CD4-positive, alpha-beta T cell (primary cell): Measurements from ENCODE around the gene GIPC1. TPM values are rescaled to one million over a fixed set of nuclear protein-coding genes. Genes with fewer than 3 reads are reported as not detected.

ENCODE experiments used
- ATAC-seq: fragments of 200-7000 bp; cut with Tn5 transposase; one replicate; pipeline ENCODE4 v1.10.0; 2022; ENCODE audit warnings: mild to moderate bottlenecking; ENCODE audit not compliant: poor library complexity
- CTCF ChIA-PET: fragments of 350-600 bp; sonication (Branson Sonifier 250); formaldehyde crosslinking; loops from one replicate; lab custom pipeline; 2021; ENCODE audit warnings: antibody characterized with exemption, inconsistent platforms; lab: Charles Lee
- POLR2A ChIA-PET: fragments of 350-600 bp; sonication (Branson Sonifier 250); formaldehyde crosslinking; loops from one replicate; lab custom pipeline; 2021; ENCODE audit warnings: antibody characterized with exemption, inconsistent platforms; lab: Charles Lee
- DNase-seq, 14 experiments: peaks; one replicate each; pipeline ENCODE4 v3.0.0-alpha.2; 2013 to 2020; ENCODE audit warnings: mixed read lengths in 2 of 14
- H3K27ac ChIP-seq, 2 donors: one replicate each; pipeline versions ENCODE4 v1.5.1 to v1.7.0; 2013; ENCODE audit warnings: low read length in 2 of 2, low read depth in 1 of 2, mild to moderate bottlenecking in 1 of 2
- H3K27me3 ChIP-seq, 2 experiments: 1 replicate in 1 of 2; 2 replicates in 1 of 2; pipeline versions ENCODE4 v1.6.1 to v1.7.0; 2013; ENCODE audit warnings: low read length in 2 of 2, control low read depth in 1 of 2, mild to moderate bottlenecking in 1 of 2, moderate library complexity in 1 of 2; ENCODE audit not compliant: insufficient read depth in 2 of 2, control insufficient read depth in 1 of 2
- H3K36me3 ChIP-seq: one replicate; pipeline ENCODE4 v1.6.1; 2013; ENCODE audit warnings: low read length, control low read depth; ENCODE audit not compliant: insufficient read depth
- H3K4me1 ChIP-seq: one replicate; pipeline ENCODE4 v1.6.1; 2013; ENCODE audit warnings: low read length, control low read depth; ENCODE audit not compliant: insufficient read depth
- H3K4me3 ChIP-seq: one replicate; pipeline ENCODE4 v1.5.1; 2013; ENCODE audit warnings: mild to moderate bottlenecking, low read length, moderate library complexity
- H3K9me3 ChIP-seq, 2 experiments: 1 replicate in 1 of 2; 2 replicates in 1 of 2; pipeline versions ENCODE4 v1.6.1 to v1.7.0; 2013; ENCODE audit warnings: low read length in 2 of 2, mild to moderate bottlenecking in 2 of 2, control low read depth in 1 of 2, moderate library complexity in 1 of 2; ENCODE audit not compliant: control insufficient read depth in 1 of 2, insufficient read depth in 1 of 2
- H3K27ac Mint-ChIP-seq: one replicate; pipeline ENCODE4 v1.8.0; 2020; ENCODE audit warnings: mixed read lengths
- H3K27me3 Mint-ChIP-seq: one replicate; pipeline ENCODE4 v1.8.0; 2021; ENCODE audit warnings: mixed read lengths
- H3K36me3 Mint-ChIP-seq: one replicate; pipeline ENCODE4 v1.8.0; 2021; ENCODE audit warnings: low read depth, mixed read lengths
- H3K4me1 Mint-ChIP-seq: one replicate; pipeline ENCODE4 v1.8.0; 2021; ENCODE audit warnings: low read depth, mixed read lengths
- H3K4me3 Mint-ChIP-seq: one replicate; pipeline ENCODE4 v1.8.0; 2020; ENCODE audit warnings: mild to moderate bottlenecking, mixed read lengths
- H3K9me3 Mint-ChIP-seq: one replicate; pipeline ENCODE4 v1.8.0; 2020; ENCODE audit warnings: mixed read lengths
- intact Hi-C, 2 experiments: fragments of 100-400 bp; cut with DNase I in 1 of 2; cut with micrococcal nuclease in 1 of 2; formaldehyde crosslinking; loops; one replicate each; pipeline versions ENCODE4 v1.15.1 to v1.9.0; 2023 to 2025; cut with DNase I, micrococcal nuclease
- total RNA-seq, 174 experiments: library from RNA in 2 of 174; stranded (reverse) in 2 of 174; gene quantifications; one replicate each; pipeline ENCODE4 v1.2.3 and lab custom pipeline; 2021 to 2026
- TF ChIP-seq, protein P1 (sequence below): fragments of 200-600 bp; IDR thresholded peaks from one replicate; pipeline ENCODE4 v1.8.0; 2022; ENCODE audit warnings: antibody characterized with exemption, mild to moderate bottlenecking

Gene GIPC1
- total RNA-seq, 2 experiments from 2014 or later, result 17.8 to 21.0 TPM

DNA sequence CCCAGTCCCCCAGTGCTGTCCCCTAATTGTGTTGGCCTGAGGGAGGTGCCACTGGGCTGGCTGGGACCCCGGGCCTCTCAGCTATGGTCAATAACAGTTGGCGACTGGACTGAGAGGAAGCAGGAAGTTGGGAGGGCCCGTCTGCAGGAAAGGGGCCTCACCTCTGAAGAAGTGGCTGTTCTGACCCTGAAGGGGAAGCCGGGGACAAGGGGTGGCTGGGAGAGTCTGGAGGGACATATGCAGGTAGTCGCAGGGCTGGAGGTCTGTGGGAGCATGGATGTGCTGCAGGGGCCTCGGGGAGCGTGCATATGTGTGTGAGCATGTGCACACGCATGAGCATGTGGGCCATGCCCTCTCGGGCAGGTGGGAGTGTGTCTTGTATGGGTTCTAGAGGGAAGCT, 56.9 kb downstream of the GIPC1 start:
- Mint-ChIP-seq H3K4me1 (peaks cover 63% of the 10 kb centered on the region), H3K36me3 (peaks cover 33% of the 10 kb centered on the region), H3K9me3 (no peaks in the 10 kb centered on the region), H3K4me3 (peak overlapping the region; percentile 83), H3K27ac (peak overlapping the region; percentile 91), H3K27me3 (no peaks in the 10 kb centered on the region)
- ChIA-PET CTCF (no interaction called here), POLR2A (interaction anchor here (0.6 to 1.0 kb wide), 3 partner anchors 19 to 1705 kb away, joined by 3 read pairs; partner anchors contain the start of gene DDX39A)
- ATAC-seq, result no peak
- Histone ChIP-seq H3K36me3 (peaks cover 34% of the 10 kb centered on the region), H3K9me3 (no peaks in the 10 kb centered on the region), H3K27ac (peak overlapping the region in 1 of 2 donors; percentile 26), H3K4me1 (peaks cover 76% of the 10 kb centered on the region), H3K27me3 (no peaks in the 10 kb centered on the region), H3K4me3 (no peak overlapping the region)
- intact Hi-C loops, result no loop called here
- TF ChIP-seq, protein P1, sequence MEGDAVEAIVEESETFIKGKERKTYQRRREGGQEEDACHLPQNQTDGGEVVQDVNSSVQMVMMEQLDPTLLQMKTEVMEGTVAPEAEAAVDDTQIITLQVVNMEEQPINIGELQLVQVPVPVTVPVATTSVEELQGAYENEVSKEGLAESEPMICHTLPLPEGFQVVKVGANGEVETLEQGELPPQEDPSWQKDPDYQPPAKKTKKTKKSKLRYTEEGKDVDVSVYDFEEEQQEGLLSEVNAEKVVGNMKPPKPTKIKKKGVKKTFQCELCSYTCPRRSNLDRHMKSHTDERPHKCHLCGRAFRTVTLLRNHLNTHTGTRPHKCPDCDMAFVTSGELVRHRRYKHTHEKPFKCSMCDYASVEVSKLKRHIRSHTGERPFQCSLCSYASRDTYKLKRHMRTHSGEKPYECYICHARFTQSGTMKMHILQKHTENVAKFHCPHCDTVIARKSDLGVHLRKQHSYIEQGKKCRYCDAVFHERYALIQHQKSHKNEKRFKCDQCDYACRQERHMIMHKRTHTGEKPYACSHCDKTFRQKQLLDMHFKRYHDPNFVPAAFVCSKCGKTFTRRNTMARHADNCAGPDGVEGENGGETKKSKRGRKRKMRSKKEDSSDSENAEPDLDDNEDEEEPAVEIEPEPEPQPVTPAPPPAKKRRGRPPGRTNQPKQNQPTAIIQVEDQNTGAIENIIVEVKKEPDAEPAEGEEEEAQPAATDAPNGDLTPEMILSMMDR, result no peak
- DNase-seq, result no peak

DNA sequence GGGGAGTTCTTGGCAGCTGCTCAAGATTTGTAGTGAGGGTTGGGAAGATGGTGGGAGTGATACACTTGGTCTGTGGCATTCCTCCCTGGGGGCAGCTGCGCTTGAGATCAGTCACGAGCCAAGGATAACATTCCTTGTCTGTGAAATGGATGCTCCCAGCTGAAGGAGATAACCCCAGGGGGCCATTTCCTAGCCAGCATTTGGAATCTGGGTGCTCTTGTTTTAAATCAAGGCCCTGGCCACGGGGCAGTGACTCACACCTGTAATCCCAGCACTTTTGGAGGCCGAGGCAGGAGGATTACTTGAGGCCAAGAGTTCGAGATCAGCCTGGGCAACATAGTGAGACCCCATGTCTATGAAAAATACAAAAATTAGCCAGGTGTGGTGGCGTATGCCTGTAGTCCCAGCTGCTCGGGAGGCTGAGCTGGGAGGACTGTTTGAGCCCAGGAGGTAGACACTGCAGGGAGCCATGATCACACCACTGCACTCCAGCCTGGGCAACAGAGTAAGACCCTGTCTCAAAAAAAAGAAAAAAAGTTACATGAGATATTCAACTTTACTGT, 58.3 kb downstream of the GIPC1 start:
- Mint-ChIP-seq H3K4me3 (peak overlapping the region; percentile 40), H3K27me3 (no peaks in the 10 kb centered on the region), H3K4me1 (peaks cover 65% of the 10 kb centered on the region), H3K27ac (peak overlapping the region; percentile 71), H3K36me3 (peaks cover 22% of the 10 kb centered on the region), H3K9me3 (no peaks in the 10 kb centered on the region)
- DNase-seq (no peak), ATAC-seq (no peak)
- intact Hi-C loops, result no loop called here
- H3K4me3 ChIP-seq, result no peak overlapping the region
- peaks cover 75% of the 10 kb centered on the region for H3K4me1 ChIP-seq
- POLR2A ChIA-PET, result interaction anchor here (0.8 to 1.0 kb wide), 3 partner anchors 8 to 57 kb away, joined by 3 read pairs; partner anchors contain the start of gene ADGRE5
- CTCF ChIA-PET, result interaction anchor here (0.9 to 1.3 kb wide), 2 partner anchors 35 to 301 kb away, joined by 5 read pairs; partner anchors contain the start of gene ASF1B
- H3K27ac ChIP-seq, result no peak overlapping the region
- H3K27me3 ChIP-seq, result no peaks in the 10 kb centered on the region
- no peaks in the 10 kb centered on the region for H3K9me3 ChIP-seq
- TF ChIP-seq, protein P1, result no peak
- peaks cover 20% of the 10 kb centered on the region for H3K36me3 ChIP-seq

DNA sequence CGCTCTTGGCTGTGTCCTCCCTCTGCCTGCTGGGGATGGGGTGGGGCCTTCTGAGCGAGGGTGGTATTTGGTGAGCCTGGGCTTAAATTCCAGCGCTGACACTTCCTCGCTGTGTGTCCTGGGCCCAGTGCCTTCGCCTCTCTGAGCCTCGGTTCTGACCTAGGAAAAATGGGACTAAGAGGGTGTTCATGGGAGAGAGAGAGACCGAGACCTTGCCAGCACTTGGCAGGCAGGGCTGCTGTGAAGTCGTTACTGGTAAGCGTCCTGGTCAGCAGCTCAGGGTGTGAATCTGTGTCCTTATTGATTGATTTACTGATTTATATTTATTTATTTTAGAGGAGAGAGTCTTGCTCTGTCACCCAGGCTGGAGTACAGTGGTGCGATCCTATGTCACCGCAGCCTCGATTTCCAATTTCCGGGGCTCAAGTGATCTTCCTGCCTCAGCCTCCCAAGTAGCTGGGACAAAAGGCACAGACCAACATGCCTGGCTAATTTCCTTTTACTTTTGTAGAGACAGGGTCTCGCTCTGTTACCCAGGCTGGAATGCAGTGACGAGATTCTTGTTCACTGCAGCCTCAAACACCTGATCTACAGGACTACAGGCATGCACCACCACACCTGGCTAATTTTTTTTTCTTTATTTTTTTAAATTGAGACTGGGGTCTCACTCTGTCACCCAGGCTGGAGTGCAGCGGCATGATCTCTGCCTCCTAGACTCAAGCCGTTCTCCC, 60.4 kb downstream of the GIPC1 start:
- Mint-ChIP-seq H3K4me1 (peaks cover 63% of the 10 kb centered on the region), H3K27me3 (no peaks in the 10 kb centered on the region), H3K9me3 (no peaks in the 10 kb centered on the region), H3K36me3 (peaks cover 7% of the 10 kb centered on the region), H3K27ac (peak overlapping the region; percentile 91), H3K4me3 (peak overlapping the region; percentile 90)
- Histone ChIP-seq H3K27ac (peak overlapping the region in 1 of 2 donors; percentile 82), H3K9me3 (no peaks in the 10 kb centered on the region), H3K36me3 (peaks cover 6% of the 10 kb centered on the region), H3K4me3 (no peak overlapping the region), H3K4me1 (peaks cover 66% of the 10 kb centered on the region), H3K27me3 (no peaks in the 10 kb centered on the region)
- POLR2A ChIA-PET, result interaction anchor here (0.6 to 1.4 kb wide), 2 partner anchors 36 to 1936 kb away, joined by 3 read pairs; no protein-coding TSS in a partner anchor
- ATAC-seq (no peak), DNase-seq (no peak)
- CTCF ChIA-PET, result interaction anchor here (0.8 to 1.5 kb wide), 3 partner anchors 10 to 74 kb away, joined by 3 read pairs; no protein-coding TSS in a partner anchor
- TF ChIP-seq, protein P1, result no peak
- intact Hi-C loops, result no loop called here
